ENCODE measurements around the gene TMEM164.

- TF ChIP-seq SUZ12 (IDR thresholded peaks at IDR 0.05) (no peak), TARDBP (IDR thresholded peaks at IDR 0.05) (no peak), HDGF (IDR thresholded peaks at IDR 0.05; ENCODE audit: borderline replicate concordance) (no peak), NFRKB (IDR thresholded peaks at IDR 0.05) (no peak), FOXA1 (IDR thresholded peaks at IDR 0.05) (no peak), L3MBTL2 (conservative IDR thresholded peaks at IDR 0.05) (no peak)
Observed at GRCh38 chrX:110044346-110045249, 41.7 kb downstream of the TMEM164 start.

Measured in HEK293T (cell line).